ENCODE data around the gene SLC41A2.

The SLC41A2 gene

GRCh38 chr12:104976703-104977102 lies 18.6 kb upstream of the SLC41A2 start:
- in situ Hi-C loops (cut with HindIII; ENCODE audit: low pct_ligation_motif_present, low sequenced_read_pairs) = no loop called here

DNA sequence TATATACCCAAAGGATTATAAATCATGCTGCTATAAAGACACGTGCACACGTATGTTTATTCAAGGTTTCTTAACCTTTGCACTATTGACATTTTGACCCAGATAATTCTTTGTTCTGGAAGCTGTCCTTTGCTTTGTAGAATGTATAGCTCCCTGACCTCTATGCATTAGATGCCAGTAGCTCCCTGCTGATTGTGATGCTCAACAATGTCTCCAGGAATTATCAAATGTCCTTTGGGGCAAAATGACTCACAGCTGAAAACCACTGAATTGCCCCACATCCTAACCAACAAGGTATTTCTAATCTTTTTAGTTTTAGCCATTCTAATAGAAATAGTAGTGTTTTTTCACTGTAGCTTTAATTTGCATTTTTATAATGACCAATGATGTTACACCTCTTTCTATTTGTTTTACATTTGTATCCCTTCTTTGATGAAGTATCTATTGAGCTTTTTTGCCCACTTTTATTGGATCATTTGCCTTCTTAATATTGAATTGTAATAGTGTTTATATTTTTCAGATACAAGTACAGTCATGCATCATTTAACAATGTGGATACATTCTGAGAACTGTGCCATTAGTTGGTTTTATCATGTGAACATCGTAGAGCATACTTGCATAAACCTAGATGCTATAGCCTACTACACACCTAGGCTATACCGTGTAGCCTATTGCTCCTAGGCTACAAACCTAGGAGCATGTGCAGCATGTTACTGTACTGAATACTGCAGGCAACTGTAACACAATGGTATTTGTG lies 17.7 kb upstream of the SLC41A2 start:
- no peak for TF ChIP-seq CTCF (IDR thresholded peaks at IDR 0.05; ENCODE audit: low read depth, low read length, missing control alignments)
- Histone ChIP-seq H3K4me3 (ENCODE audit: low read depth, low read length) (no peak overlapping the region), H3K27me3 (replicated peaks) (no peaks in the 10 kb centered on the region), H3K36me3 (replicated peaks) (no peaks in the 10 kb centered on the region), H3K27ac (no peak overlapping the region)
- DNase-seq = no peak
- in situ Hi-C loops (cut with HindIII; ENCODE audit: low pct_ligation_motif_present, low sequenced_read_pairs) = no loop called here

More at GRCh38 chr12:104976703-104977102, 18.6 kb upstream of the SLC41A2 start:
- no peak for DNase-seq
- H3K36me3 ChIP-seq (replicated peaks) = no peaks in the 10 kb centered on the region
- H3K27me3 ChIP-seq (replicated peaks) = no peaks in the 10 kb centered on the region
- no peak overlapping the region for H3K4me3 ChIP-seq (ENCODE audit: low read depth, low read length)
- H3K27ac ChIP-seq = no peak overlapping the region
- TF ChIP-seq CTCF (IDR thresholded peaks at IDR 0.05; ENCODE audit: low read depth, low read length, missing control alignments) = peak; percentile 23

DNA sequence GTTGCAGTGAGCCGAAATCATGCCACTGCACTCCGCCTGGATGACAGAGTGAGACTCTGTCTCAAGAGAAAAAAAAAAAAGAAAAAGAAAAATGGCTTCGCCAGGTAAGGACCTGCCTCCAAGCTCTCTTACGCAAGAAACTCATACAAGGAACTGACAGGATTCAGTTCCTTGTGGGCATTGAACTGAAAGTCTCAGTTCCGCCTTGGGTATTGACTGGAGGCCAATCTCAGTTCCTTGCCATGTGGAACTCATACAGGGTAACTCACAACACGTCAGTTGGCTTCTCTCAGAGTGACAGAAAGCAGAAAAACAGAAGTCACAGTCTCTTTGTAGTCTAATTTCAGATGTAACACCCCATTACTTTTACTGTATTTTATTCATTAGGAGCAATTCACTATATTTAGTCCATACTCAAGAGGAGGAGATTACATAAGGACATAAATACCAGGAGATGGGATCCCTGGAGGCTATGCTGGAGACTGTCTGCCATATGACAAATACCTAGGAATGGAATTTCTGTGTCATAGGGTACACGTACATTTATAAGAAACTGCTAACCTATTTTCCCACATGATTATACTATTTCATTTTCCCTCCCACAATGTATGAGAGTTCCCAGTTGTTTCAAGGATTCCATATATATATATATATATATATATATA lies 16.7 kb upstream of the SLC41A2 start:
- in situ Hi-C loops (cut with HindIII; ENCODE audit: low pct_ligation_motif_present, low sequenced_read_pairs) = no loop called here
- no peak for TF ChIP-seq CTCF (IDR thresholded peaks at IDR 0.05; ENCODE audit: low read depth, low read length, missing control alignments)
- DNase-seq = no peak
- Histone ChIP-seq H3K4me3 (ENCODE audit: low read depth, low read length) (no peak overlapping the region), H3K27me3 (replicated peaks) (no peaks in the 10 kb centered on the region), H3K36me3 (replicated peaks) (no peaks in the 10 kb centered on the region), H3K27ac (no peak overlapping the region)

DNA sequence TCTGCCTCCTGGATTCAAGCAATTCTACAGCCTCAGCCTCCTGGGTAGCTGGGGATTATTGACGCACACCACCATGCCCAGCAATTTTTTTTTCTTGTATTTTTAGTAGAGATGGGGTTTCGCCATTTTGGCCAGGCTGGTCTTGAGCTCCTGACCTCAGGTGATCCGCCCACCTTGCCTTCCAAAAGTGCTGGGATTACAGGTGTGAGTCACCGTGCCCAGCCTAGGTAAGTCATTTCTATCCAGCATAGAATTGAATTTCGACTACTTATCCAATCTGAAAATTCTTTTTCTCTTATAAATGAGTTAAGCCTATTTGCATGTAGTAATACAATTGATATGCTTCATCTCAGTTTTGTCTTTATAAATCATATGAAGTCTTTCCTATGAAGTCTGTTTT lies 15.2 kb upstream of the SLC41A2 start:
- no peak for DNase-seq
- Histone ChIP-seq H3K36me3 (replicated peaks) (no peaks in the 10 kb centered on the region), H3K27me3 (replicated peaks) (no peaks in the 10 kb centered on the region), H3K4me3 (ENCODE audit: low read depth, low read length) (no peak overlapping the region), H3K27ac (no peak overlapping the region)
- TF ChIP-seq CTCF (IDR thresholded peaks at IDR 0.05; ENCODE audit: low read depth, low read length, missing control alignments) = no peak
- in situ Hi-C loops (cut with HindIII; ENCODE audit: low pct_ligation_motif_present, low sequenced_read_pairs) = no loop called here

DNA sequence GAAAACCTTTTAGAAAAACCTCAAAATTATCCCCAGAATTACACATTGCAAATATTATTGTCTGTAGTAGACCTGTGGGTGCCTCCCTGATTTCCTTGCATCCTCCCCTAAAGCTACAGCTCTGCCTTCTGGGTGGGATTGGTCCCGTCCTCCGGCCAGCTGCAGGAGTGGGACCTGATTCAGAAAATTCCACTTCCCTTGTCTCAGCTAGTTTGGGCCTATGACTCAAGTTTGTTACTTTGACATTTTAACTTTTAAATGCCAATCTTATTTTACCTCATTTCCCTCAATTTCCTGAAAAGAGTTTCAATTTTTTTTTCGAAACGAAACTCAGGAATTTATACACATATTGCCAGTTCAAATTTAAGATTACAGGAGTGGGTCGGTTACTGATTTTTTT lies 13.2 kb upstream of the SLC41A2 start:
- Histone ChIP-seq H3K27me3 (replicated peaks) (no peaks in the 10 kb centered on the region), H3K4me3 (ENCODE audit: low read depth, low read length) (no peak overlapping the region), H3K36me3 (replicated peaks) (no peaks in the 10 kb centered on the region), H3K27ac (no peak overlapping the region)
- no peak for DNase-seq
- TF ChIP-seq CTCF (IDR thresholded peaks at IDR 0.05; ENCODE audit: low read depth, low read length, missing control alignments) = no peak
- in situ Hi-C loops (cut with HindIII; ENCODE audit: low pct_ligation_motif_present, low sequenced_read_pairs) = no loop called here
